GM12872 (cell line): Measurements from ENCODE around the gene EEPD1.

Experiments used
- CTCF ChIP-seq: IDR thresholded peaks from 3 replicates; pipeline ENCODE4 v1.5.1; 2011; ENCODE audit warnings: low read depth, mild to moderate bottlenecking, low read length, moderate library complexity; ENCODE audit not compliant: insufficient read depth

The EEPD1 gene

GRCh38 chr7:36283181-36283580 is 130.1 kb downstream of the EEPD1 start:
- TF ChIP-seq CTCF, result no peak

- 0 out of 3 replicates have a peak, but pooled peaks have one; percentile 8 for TF ChIP-seq CTCF
Measured at GRCh38 chr7:36283711-36284130, 130.7 kb downstream of the EEPD1 start.

- peak; percentile 20; the same call in 1 of the 3 replicates for TF ChIP-seq CTCF
Measured at GRCh38 chr7:36284456-36285090, 131.5 kb downstream of the EEPD1 start.

GRCh38 chr7:36285276-36285675 is 132.2 kb downstream of the EEPD1 start:
- no peak for TF ChIP-seq CTCF

- no peak for TF ChIP-seq CTCF
Measured at GRCh38 chr7:36286226-36286625, 133.2 kb downstream of the EEPD1 start.

GRCh38 chr7:36286688-36287087 is 133.6 kb downstream of the EEPD1 start:
- no peak for TF ChIP-seq CTCF

GRCh38 chr7:36287371-36288241 is 134.6 kb downstream of the EEPD1 start:
- no peak for TF ChIP-seq CTCF
